NT2/D1 (cell line): Measurements from ENCODE around the gene ZC3HAV1L.

Source experiments
- SUZ12 ChIP-seq: IDR thresholded peaks from 2 replicates; pipeline ENCODE4 v1.6.1; 2011; ENCODE audit not compliant: insufficient read length, insufficient read depth; ENCODE audit errors: extremely low read depth
- YY1 ChIP-seq: IDR thresholded peaks from 2 replicates; pipeline ENCODE4 v1.6.1; 2011; ENCODE audit not compliant: insufficient read length, insufficient read depth
- ZNF274 ChIP-seq: IDR thresholded peaks from 2 replicates; pipeline ENCODE4 v1.6.1; 2011; ENCODE audit warnings: mild to moderate bottlenecking, low read depth, low read length

- TF ChIP-seq ZNF274: no peak
- TF ChIP-seq SUZ12: no peak
- TF ChIP-seq YY1: no peak
These were observed 40.2 kb upstream of the ZC3HAV1L start for GRCh38 chr7:139075871-139076686.
